B cell (primary cell): ENCODE measurements around the gene LRP4. TPM values are rescaled to one million over a fixed set of nuclear protein-coding genes. Genes with fewer than 3 reads are reported as not detected.

Experiments used
- ATAC-seq: fragments of 200-7000 bp; cut with Tn5 transposase; one replicate; pipeline ENCODE4 v1.10.0; 2021; ENCODE audit warnings: low read depth, mild to moderate bottlenecking, moderate number of reproducible peaks, moderate library complexity
- CTCF ChIA-PET: fragments of 350-600 bp; sonication (Branson Sonifier 250); formaldehyde crosslinking; loops from one replicate; lab custom pipeline; 2021; ENCODE audit warnings: antibody characterized with exemption, inconsistent platforms; lab: Charles Lee
- POLR2A ChIA-PET: fragments of 350-600 bp; sonication (Branson Sonifier 250); formaldehyde crosslinking; loops from one replicate; lab custom pipeline; 2021; ENCODE audit warnings: antibody characterized with exemption; lab: Charles Lee
- DNase-seq: peaks from one replicate; pipeline ENCODE4 v3.0.0; 2013
- H2AFZ ChIP-seq: 2 replicates; pipeline ENCODE4 v1.6.1; 2012; ENCODE audit warnings: mild to moderate bottlenecking, low read depth, low read length; ENCODE audit not compliant: insufficient read depth, poor library complexity, severe bottlenecking
- H3K27ac ChIP-seq, 2 donors: 1 replicate in 1 of 2; 2 replicates in 1 of 2; pipeline ENCODE4 v1.5.1; 2012 to 2013; ENCODE audit warnings: low read length in 2 of 2, mild to moderate bottlenecking in 2 of 2, moderate library complexity in 1 of 2
- H3K27me3 ChIP-seq, 4 experiments: fragments of 200-600 bp in 1 of 4; sonication (generic) in 1 of 4; replicated peaks in 1 of 4; 1 replicate in 2 of 4; 2 replicates in 2 of 4; pipeline versions ENCODE4 v1.6.1 to v1.7.0; 2013 to 2016; ENCODE audit warnings: low read length in 3 of 4, mild to moderate bottlenecking in 2 of 4, mixed read lengths in 1 of 4, moderate library complexity in 1 of 4; ENCODE audit not compliant: insufficient read depth in 4 of 4, control insufficient read depth in 3 of 4; ENCODE audit errors: control extremely low read depth in 1 of 4
- H3K36me3 ChIP-seq, 2 experiments: replicated peaks in 1 of 2; 1 replicate in 1 of 2; 2 replicates in 1 of 2; pipeline versions ENCODE4 v1.6.1 to v1.7.1; 2013; ENCODE audit warnings: low read length in 1 of 2; ENCODE audit not compliant: insufficient read depth in 2 of 2, control insufficient read depth in 1 of 2; ENCODE audit errors: control extremely low read depth in 1 of 2, extremely low read depth in 1 of 2
- H3K4me1 ChIP-seq, 2 donors: fragments of 200-600 bp in 1 of 2; sonication (generic) in 1 of 2; 1 replicate in 1 of 2; 2 replicates in 1 of 2; pipeline versions ENCODE4 v1.5.1 to v1.6.1; 2013 to 2017; ENCODE audit warnings: low read length in 2 of 2; ENCODE audit not compliant: control insufficient read depth in 2 of 2, insufficient read depth in 2 of 2
- H3K4me2 ChIP-seq: replicated peaks from 2 replicates; pipeline ENCODE3; 2012; ENCODE audit warnings: mild to moderate bottlenecking, low read depth, low read length; ENCODE audit not compliant: poor library complexity, severe bottlenecking
- H3K4me3 ChIP-seq, 5 experiments: fragments of 200-600 bp in 1 of 5; sonication (generic) in 1 of 5; 1 replicate in 3 of 5; 2 replicates in 2 of 5; pipeline versions ENCODE4 v1.5.1 to v1.7.0; 2011 to 2016; ENCODE audit warnings: low read length in 4 of 5, mild to moderate bottlenecking in 4 of 5, low read depth in 2 of 5, control low read depth in 1 of 5, moderate library complexity in 1 of 5; ENCODE audit not compliant: insufficient read depth in 1 of 5; ENCODE audit errors: control extremely low read depth in 1 of 5, extremely low read depth in 1 of 5
- H3K79me2 ChIP-seq: fragments of 200-600 bp; sonication (generic); one replicate; pipeline ENCODE4 v1.6.0; 2016; ENCODE audit warnings: low read length; ENCODE audit not compliant: control insufficient read depth, insufficient read depth
- H3K9ac ChIP-seq: fragments of 200-600 bp; sonication (generic); 2 replicates; pipeline ENCODE4 v1.6.1; 2017; ENCODE audit warnings: mild to moderate bottlenecking, low read length, moderate library complexity
- H3K9me3 ChIP-seq, 3 donors: one replicate each; pipeline versions ENCODE4 v1.6.1 to v1.7.1; 2013; ENCODE audit warnings: low read length in 2 of 3; ENCODE audit not compliant: control insufficient read depth in 2 of 3, insufficient read depth in 1 of 3; ENCODE audit errors: control extremely low read depth in 1 of 3
- H4K20me1 ChIP-seq: 2 replicates; pipeline ENCODE4 v1.6.0; 2012; ENCODE audit warnings: mild to moderate bottlenecking, low read length; ENCODE audit not compliant: insufficient read depth, control insufficient read depth, poor library complexity, severe bottlenecking
- H3K27ac Mint-ChIP-seq: one replicate; pipeline ENCODE4 v1.8.0; 2021; ENCODE audit warnings: mixed read lengths
- H3K27me3 Mint-ChIP-seq: one replicate; pipeline ENCODE4 v1.8.0; 2021; ENCODE audit warnings: mixed read lengths
- H3K4me1 Mint-ChIP-seq: one replicate; pipeline ENCODE4 v1.8.0; 2021; ENCODE audit warnings: mixed read lengths
- H3K4me3 Mint-ChIP-seq: one replicate; pipeline ENCODE4 v1.8.0; 2021; ENCODE audit warnings: mixed read lengths
- H3K9me3 Mint-ChIP-seq: one replicate; pipeline ENCODE4 v1.8.0; 2022; ENCODE audit warnings: mixed read lengths; ENCODE audit not compliant: insufficient read depth
- EZH2 ChIP-seq: IDR thresholded peaks from 2 replicates; pipeline ENCODE4 v1.6.1; 2012; ENCODE audit warnings: borderline replicate concordance, low read depth, mild to moderate bottlenecking, moderate library complexity, low read length; ENCODE audit not compliant: insufficient read depth, poor library complexity, severe bottlenecking
- WGBS: methylation state at CpG from one replicate; pipeline ENCODE4 v1.1.5; 2013; ENCODE audit warnings: missing lambda C conversion rate; ENCODE audit not compliant: insufficient coverage; 5-methylcytosine and 5-hydroxymethylcytosine counted together
- intact Hi-C: fragments of 100-400 bp; cut with micrococcal nuclease; formaldehyde crosslinking; loops from one replicate; pipeline ENCODE4 v1.10.0; 2022
- polyA plus RNA-seq: library from polyadenylated mRNA; depleted of rRNA; stranded (reverse); fragments of >200 nt; gene quantifications from 2 replicates; pipeline ENCODE4 v1.2.3, GENCODE V29; 2012
- total RNA-seq, 2 donors: library from RNA; stranded (reverse); fragments of 120-200 nt in 1 of 2; gene quantifications; 1 replicate in 1 of 2; 2 replicates in 1 of 2; pipeline versions ENCODE4 v1.2.3 to v1.2.4, GENCODE V29; 2013 to 2022
- TF ChIP-seq, protein P1 (sequence below): fragments of 200-600 bp; IDR thresholded peaks from one replicate; pipeline ENCODE4 v1.8.0; 2022; ENCODE audit warnings: antibody characterized with exemption, mild to moderate bottlenecking

LRP4 gene
- total and polyA plus RNA-seq, 2 donors (not counting 1 experiment from before 2014, with no cell fraction given), result not detected

DNA sequence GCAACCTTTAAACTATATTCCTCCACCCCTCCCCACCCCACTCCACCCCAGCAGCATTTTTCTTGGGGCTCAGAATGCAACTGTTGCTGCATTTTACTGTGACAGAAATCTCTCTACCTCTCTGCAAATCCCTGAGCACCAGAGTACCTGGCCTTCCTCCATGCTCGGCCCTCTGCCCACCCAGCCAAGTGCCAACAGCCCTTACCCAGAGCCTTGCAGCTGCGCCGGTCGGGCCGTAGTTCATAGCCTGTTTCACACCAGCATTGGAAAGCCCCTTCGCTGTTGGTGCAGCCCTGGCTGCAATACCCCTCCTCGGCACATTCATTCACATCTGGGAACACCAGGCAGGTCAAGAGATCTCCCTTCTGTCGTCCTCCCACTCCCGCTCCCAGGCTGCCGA lies 23.4 kb downstream of the LRP4 start:
- no peaks in the 10 kb centered on the region for H3K9me3 ChIP-seq
- intact Hi-C loops, result no loop called here
- no peak overlapping the region for H2AFZ ChIP-seq
- Mint-ChIP-seq H3K4me1 (no peaks in the 10 kb centered on the region), H3K4me3 (no peak overlapping the region), H3K9me3 (no peaks in the 10 kb centered on the region), H3K27me3 (no peaks in the 10 kb centered on the region), H3K27ac (no peak overlapping the region)
- peaks cover 0 to 1% of the 10 kb centered on the region in 2 donors for H3K4me1 ChIP-seq
- ChIA-PET POLR2A (no interaction called here), CTCF (interaction anchor here (1.4 to 3.3 kb wide), 2 partner anchors 8 to 259 kb away, joined by 5 to 16 read pairs; no protein-coding TSS in a partner anchor)
- H3K27me3 ChIP-seq, result no peaks in the 10 kb centered on the region
- no peaks in the 10 kb centered on the region for H3K36me3 ChIP-seq
- no peak for DNase-seq
- H3K27ac ChIP-seq, result no peak overlapping the region
- no peak overlapping the region for H3K4me3 ChIP-seq
- ATAC-seq, result no peak
- H3K9ac ChIP-seq, result no peak overlapping the region
- no peaks in the 10 kb centered on the region for H4K20me1 ChIP-seq
- no peaks in the 10 kb centered on the region for H3K79me2 ChIP-seq
- no peak overlapping the region for H3K4me2 ChIP-seq
- TF ChIP-seq, protein P1, sequence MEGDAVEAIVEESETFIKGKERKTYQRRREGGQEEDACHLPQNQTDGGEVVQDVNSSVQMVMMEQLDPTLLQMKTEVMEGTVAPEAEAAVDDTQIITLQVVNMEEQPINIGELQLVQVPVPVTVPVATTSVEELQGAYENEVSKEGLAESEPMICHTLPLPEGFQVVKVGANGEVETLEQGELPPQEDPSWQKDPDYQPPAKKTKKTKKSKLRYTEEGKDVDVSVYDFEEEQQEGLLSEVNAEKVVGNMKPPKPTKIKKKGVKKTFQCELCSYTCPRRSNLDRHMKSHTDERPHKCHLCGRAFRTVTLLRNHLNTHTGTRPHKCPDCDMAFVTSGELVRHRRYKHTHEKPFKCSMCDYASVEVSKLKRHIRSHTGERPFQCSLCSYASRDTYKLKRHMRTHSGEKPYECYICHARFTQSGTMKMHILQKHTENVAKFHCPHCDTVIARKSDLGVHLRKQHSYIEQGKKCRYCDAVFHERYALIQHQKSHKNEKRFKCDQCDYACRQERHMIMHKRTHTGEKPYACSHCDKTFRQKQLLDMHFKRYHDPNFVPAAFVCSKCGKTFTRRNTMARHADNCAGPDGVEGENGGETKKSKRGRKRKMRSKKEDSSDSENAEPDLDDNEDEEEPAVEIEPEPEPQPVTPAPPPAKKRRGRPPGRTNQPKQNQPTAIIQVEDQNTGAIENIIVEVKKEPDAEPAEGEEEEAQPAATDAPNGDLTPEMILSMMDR, result no peak
- no peak for TF ChIP-seq EZH2
- 89% methylated on average over 8 of the region's 10 CpGs for WGBS

DNA sequence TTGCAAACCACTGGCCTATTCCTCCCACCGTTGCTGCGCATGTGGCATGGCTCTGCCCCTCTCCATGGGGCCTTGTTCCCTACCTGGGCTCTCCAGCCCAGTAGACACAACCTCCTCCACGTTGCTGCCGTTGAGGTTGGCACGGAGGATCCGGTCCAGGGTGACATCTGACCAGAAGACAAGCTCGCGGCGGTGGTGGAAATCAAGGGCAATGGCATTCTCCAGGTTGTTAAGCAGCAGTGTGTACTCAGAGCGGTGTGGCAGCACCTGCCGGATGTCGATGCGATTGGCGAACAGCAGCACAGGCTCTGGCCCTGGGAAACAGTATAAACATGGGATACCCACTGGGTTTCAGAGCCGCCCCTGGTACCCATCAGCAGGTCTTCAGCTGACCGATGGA lies 23.8 kb downstream of the LRP4 start:
- H3K27ac ChIP-seq, result no peak overlapping the region
- Mint-ChIP-seq H3K4me1 (peaks cover 4% of the 10 kb centered on the region), H3K27me3 (peaks cover 2% of the 10 kb centered on the region), H3K9me3 (no peaks in the 10 kb centered on the region), H3K27ac (no peak overlapping the region), H3K4me3 (no peak overlapping the region)
- H3K79me2 ChIP-seq, result no peaks in the 10 kb centered on the region
- no peak overlapping the region for H2AFZ ChIP-seq
- 94% methylated on average over 16 of the region's 16 CpGs for WGBS
- intact Hi-C loops, result no loop called here
- H3K9me3 ChIP-seq, result no peaks in the 10 kb centered on the region
- ChIA-PET CTCF (interaction anchor here (1.4 to 3.3 kb wide), 2 partner anchors 19 to 260 kb away, joined by 3 to 16 read pairs; no protein-coding TSS in a partner anchor), POLR2A (no interaction called here)
- no peak overlapping the region for H3K4me2 ChIP-seq
- H3K4me3 ChIP-seq, result no peak overlapping the region
- peaks cover 0 to 6% of the 10 kb centered on the region in 2 donors for H3K4me1 ChIP-seq
- ATAC-seq (no peak), DNase-seq (no peak)
- H3K9ac ChIP-seq, result no peak overlapping the region
- no peaks in the 10 kb centered on the region for H3K36me3 ChIP-seq
- TF ChIP-seq, protein P1, result no peak
- no peak for TF ChIP-seq EZH2
- no peaks in the 10 kb centered on the region for H4K20me1 ChIP-seq
- H3K27me3 ChIP-seq, result no peaks in the 10 kb centered on the region
